AG20443 (cell line): ENCODE results near the gene SDS.

Experiments
- DNase-seq: peaks from one replicate; pipeline ENCODE4 v3.0.0; 2012; ENCODE audit warnings: low spot score, mixed read lengths

SDS gene

DNA sequence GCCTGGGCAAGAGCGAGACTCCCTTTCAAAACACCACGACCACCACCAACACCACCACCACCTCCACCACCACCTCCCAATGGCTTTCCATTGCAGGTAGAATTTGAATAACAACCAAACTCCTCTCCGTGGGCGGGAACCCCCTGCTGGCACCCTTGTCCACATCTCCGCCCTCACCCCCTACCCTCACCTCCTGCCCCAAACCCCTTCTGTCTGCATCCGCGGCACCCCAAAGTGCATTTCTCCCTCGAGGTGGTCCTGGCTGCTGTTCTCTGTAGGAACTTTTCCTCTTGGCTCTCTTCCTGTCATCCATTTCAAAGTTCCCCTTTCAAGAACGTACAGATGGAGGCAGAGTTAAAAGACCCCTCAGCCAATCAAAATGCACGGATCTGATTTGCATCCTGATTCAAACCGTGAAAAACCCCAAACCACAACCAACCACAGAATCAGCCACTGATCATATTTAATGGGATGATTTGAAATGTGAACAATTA is 22.3 kb upstream of the SDS start:
- DNase-seq: no peak

DNA sequence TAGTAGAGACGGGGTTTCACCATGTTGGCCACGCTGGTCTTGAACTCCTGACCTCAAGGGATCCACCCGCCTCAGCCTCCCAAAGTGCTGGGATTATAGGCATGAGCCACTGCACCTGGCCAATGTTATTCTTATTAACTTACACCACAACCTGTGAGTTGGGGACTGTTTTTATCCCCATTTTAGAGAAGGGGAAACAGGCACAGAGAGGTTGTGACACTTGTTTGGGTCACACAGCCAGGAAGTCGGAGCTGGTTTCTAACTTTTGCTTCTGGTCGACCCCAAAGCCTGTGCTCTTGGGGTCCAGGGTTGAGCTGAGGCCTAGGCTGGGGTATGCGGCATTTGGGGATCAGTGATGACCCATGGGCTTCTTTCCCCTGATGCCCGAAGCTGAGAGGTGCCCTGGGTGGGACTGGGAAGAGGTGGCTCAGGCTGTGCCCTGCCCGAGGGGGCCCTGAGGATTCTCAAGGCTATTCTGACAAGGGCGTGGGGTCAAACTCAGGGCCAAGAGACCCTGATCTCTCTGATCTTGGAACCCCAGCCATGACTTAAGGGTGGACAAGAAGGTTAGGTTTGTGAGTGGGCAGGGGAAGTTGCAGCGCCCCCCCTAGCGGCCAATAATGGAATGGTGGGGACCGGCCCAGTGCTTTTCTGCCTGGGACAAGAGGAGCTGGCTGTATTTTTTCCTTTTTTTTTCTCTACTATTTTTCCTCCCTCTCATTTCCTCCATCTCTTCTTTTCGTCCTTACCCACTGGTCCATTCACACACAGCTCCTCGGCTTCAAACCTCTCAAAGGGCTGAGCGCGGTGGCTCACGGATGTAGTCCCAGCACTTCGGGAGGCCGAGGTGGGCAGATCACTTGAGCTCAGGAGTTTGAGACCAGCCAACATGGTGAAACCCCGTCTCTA is 21.5 kb upstream of the SDS start:
- peak; percentile 83 for DNase-seq

DNA sequence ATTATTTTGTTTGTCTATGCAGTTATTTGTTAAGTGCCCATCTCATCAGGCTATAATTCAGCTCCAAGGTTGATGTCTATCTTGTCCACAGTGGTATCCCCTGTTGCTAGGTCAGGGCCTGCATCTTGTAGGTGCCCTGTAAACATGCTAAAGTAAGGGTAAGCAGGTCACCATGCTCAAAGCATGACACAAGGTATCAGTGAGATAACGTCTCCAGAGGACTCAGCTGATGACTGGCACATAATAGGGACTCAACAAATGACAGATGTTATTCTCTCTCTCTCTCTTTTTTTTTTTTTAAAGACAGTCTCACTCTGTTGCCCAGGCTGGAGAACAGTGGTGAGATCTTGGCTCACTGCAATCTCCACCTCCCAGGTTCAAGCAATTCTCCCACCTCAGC is 20.8 kb upstream of the SDS start:
- no peak for DNase-seq

DNA sequence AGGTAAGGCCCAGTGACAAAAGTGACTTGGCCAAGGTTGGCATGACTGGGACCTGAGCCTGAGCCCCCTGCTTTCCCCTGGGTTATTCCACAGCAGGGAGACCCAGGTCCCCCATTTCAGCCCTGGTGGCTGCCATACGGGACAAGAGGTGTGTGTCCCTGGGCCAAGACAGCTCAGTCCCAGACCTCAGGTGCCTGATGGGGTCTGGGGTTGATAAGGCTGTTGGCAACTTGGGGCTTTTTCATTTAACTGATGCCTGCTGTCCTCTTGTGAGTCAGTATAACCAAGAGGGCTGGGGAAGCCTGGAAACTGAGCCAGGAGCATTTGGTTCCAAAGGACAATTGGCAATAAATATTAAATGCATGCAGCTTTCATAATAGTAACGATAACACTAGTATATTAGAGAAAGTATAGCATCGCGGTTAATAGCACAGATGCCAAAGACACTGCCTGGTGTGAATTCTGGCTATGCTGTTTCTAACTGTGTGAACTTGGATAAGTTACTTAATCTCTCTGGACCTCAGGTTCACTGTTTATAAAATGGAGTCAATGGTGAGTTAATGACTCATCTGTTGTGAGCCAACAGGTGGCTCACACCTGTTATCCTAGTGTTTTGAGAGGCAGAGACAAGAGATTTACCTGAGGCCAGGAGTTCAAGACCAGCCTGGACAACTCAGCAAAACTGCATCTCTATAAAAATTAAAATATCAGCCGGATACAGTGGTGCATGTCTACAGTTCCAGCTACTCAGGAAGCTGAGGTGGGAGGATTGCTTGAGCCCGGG is 19.4 kb upstream of the SDS start:
- no peak for DNase-seq

DNA sequence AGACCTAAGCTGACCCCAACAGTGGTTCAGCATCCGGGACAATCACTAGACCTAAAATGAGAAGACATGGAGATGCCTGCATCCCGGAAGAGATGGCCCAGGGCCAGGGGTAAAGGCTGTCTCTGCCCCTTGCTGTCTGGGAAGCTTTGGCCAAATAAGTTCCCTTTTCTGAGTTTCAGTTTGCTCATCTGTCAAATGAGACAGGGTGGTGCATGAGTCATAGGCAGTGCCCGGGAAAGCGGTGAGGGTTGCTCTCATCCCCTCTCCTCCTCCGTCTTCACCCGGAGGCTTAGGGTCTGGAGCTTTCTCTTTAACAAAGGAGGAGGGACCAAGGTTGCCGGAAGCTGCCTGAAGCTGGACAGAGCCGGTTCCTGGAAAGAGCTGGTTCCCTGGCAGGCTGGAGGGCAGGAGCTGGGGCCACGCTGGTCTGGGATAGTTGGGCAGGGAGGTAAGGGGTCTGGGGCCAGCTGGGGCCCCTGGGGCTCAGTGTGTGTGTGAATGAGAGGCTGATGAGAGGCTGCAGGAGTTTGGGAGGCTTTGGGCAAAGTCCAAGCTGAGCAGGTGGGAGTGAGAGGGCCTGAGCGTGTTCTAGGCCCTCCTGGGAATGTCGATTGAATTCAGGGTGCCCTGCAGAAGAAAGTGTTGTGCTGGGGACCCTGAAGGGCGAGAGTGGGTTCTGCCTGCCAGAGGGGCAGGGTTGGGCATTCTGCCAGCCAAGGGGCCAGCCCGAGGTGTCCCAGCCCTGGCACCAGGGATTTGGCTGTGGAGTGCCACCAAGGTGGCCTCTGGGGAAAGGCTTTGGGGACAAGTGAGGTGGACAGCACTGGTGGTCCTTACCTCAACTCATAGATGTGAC is 18.6 kb upstream of the SDS start, which contains the start of gene SDSL:
SDSL (plus strand) TSS at position 351 of the 856 bp plus-strand sequence. CDS start 5,603 bp downstream, outside the sequence.
- DNase-seq: peak; percentile 90

DNA sequence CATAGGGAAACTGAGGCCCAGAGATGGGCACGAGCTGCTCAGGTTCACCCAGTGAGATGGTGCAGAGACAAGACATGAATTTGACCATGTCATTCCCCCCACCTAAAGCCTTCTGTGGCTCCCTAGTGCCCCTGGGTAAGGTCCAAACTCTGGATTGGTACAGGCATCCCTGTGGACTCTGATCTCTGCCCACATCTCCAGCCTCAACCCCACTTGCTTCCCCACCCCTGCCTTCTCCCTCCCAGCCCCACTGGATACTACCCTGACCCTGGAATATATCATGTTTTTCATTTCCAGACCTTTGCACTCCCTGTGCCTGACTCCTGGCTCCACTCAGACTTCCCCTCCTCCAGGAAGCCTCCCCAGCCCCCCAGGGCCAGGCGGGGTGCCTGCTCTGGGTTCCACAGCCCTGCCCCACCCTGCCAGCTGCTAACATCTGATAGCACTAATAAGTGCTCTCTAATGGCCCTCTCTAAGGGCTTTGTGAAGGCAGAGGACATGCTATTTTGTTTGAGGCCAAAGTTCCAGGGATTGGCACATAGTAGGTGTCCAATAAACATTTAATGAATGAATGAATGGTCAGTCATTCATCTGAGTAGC is 17.4 kb upstream of the SDS start:
- DNase-seq: no peak

DNA sequence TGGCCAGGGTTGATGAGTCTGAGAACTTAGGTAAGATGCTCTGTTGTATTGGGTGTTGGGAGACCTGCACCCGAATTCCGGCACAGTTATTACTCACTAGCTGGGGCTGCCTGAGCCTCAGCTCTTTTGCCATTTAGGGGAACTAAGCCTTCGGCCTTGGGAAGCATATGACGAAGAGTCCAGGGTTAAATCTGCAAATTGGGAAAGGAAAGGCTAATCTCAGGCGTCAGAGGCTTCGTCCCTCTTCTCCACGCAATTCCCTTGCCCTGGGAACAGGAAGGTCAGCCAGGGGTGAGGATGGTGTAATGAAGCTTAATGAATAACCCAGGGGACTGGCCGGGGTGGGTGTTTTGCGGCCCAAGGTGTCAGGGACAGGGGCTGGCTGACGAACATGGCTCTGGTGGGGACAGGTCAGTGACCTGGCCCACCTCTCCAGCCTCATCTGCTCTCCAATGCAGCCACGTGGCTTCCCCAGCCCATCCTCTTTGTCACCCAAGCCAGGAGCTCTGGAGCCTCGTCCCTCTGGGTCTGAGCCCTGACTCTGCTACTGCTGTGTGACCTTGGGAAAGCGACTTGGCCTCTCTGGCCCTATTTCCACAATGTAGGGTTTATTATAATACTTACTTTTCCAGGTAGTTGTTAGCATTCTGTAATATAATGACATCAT is 14.7 kb upstream of the SDS start:
- no peak for DNase-seq

DNA sequence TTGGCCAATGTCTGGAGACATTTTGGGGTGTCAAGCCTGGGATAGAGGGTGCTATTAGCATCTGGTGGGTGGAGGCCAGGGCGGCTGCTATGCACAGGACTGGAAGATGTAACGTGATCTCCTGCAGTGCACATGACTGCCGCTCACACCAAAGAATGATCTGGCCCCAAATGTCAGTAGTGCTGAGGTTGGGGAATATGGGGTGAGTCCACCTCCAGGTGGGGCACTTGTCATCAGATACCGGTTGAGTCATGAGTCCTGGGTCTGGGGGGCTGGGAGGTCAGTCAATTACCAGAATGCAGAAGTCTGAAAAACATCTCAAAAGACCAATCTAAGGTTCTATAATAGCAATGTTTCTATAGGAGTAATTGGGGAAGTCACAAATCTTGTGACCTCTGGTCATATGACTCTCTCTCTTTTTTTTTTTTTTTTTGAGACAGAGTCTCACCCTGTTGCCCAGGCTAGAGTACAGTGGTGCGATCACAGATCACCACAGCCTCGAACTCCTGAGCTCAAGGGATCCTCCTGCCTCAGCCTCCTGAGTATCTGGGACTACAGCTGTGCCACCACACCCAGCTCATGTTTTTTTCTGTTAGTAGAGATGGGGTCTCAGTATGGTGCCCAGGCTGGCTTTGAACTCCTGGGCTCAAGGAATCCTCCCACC is 12.5 kb upstream of the SDS start:
- no peak for DNase-seq

DNA sequence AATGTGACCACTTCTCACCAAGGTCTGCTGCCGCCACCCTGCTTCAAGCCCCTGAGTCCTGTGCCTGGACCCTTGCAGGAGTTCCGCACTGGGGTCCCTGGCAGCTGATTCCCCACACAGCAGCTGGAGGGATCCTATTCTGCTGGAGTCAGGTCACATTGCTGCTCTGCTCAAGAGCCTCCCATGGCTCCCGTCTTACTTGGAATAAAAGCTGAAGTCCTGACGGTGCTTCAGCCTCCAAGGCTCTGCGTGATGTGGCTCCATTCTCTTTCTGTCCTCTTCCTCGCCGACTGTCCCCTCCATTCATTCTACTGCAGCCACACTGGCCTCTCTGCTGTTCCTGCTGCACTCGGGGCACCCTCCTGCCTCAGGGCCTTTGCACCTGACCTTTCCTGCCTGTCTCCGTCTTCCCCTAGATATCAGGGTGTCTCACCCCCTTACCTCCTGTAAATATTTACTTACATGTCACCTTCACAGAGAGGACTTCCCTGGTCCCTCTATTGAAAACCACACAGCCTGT is 10.9 kb upstream of the SDS start:
- DNase-seq: no peak

DNA sequence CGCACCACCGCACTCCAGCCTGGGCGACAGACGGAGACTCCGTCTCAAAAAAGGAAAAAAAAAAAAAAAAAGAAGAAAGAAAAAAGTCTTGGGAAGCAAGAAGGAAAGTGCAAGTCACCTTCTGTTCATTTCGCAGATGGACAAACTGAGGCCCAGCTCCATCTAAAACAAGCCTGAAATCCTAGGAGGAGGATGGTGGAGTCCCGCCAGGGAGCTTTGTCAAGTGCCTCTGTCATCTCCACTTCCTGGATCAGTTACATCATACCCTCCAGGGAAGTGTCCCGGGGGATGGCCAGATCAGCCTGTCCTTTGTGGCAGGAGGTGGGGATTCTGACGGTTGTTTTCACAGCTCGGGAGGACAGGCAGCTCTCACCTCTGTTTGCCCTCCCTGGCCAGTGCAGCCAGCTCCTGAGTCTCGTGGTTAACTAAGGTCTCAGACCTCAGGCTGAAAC is 9.8 kb upstream of the SDS start:
- peak; percentile 62 for DNase-seq

DNA sequence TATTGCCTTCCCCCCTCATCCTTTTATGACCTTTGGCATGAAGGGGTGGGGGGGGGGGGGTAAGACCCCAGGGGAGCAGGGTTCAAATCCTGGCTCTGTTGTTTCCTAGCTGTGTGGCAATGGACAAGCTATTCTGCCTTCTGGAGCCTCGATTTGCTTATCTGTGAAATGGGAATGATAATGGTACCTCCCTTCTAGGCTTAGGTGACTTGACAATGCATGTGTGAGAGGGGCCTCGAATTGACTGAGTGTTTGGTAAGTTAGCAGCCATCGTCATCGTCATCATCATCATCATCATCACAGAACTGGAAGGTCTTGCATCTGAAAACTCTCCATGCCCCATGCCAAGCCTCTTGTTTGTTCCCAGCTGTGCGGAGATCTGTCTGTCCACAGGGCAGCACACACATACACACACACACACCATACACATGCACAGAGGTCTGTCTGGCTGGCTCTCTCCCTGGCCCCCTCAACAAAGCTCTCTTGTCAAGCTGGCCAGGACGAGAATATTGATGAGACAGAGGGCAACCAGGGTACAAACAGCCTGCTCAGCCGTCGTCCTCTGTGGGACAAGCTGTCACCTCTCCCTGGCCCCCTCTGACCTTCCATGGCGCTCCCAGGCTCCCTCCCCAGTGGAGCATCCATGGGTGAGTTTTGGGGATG is 5.9 kb upstream of the SDS start:
- no peak for DNase-seq

DNA sequence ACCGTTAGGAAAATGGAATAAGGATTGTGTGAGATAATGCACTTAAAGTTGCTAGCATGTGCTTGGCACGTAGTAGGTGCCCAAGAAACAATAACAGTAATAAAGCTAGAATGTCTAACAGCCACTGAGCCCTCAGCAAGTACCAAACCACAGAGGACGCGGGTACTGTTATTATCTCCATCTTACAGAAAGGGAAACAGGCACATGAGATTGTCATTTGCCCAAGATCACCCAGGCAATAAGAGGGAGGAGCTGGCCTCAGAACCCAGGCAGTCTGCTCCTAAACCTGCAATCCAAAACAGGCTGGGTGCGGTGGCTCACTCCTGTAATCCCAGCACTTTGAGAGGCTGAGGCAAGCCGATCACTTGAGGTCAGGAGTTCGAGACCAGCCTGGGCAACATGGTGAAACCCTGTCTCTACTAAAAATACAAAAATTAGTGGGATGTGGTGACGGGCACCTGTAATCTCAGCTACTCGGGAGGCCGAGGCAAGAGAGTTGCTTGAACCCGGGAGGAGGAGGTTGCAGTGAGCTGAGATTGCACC is 5.1 kb upstream of the SDS start:
- no peak for DNase-seq

DNA sequence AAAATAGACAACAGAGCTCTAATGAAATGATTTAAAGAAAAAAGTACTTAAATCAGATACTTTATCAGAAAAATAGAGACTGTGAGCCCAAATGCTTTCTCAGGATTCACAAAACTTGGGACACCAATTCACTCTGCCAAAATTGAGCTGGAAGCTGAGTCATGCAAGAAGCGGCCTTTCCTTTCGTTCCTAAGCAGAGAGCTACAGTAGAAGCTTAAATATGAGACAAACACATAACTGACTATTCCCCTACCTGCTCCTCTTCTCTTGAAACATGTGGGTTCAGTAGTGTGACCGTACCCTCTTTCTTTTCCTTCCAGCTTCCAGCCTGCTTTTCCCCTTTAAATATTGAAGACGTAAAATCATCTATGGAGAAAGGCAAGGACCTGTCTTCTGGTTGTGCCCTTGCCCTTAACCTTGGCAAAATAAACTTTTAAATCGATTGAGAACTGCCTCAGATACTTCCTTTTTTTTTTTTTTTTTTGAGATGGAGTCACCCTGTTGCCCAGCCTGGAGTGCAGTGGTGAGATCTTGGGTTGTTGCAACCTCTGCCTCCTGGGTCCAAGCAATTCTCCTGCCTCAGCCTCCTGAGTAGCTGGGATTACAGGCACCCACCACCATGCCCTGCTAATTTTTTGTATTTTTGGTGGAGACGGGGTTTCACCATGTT is 4.4 kb upstream of the SDS start:
- DNase-seq: peak; percentile 59

DNA sequence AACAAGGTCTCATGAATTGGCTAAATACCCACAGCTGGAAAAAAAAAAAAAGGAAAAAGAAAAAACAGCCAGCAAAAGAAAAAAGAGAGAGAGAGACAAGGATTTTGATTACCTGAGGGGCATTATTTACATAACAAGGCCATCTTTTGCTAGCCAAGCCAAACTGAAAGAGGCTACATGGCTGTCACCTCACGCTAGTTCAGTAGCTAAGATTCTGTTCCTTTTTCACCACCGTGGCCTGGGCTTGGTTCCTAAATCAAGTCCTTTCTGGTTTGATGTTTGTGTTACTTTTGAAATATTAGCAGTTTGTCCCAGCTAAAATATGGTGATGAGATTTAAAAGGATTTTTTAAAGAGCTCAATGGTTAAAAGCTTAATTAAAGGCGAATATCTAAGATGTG is 2.0 kb upstream of the SDS start:
- no peak for DNase-seq

DNA sequence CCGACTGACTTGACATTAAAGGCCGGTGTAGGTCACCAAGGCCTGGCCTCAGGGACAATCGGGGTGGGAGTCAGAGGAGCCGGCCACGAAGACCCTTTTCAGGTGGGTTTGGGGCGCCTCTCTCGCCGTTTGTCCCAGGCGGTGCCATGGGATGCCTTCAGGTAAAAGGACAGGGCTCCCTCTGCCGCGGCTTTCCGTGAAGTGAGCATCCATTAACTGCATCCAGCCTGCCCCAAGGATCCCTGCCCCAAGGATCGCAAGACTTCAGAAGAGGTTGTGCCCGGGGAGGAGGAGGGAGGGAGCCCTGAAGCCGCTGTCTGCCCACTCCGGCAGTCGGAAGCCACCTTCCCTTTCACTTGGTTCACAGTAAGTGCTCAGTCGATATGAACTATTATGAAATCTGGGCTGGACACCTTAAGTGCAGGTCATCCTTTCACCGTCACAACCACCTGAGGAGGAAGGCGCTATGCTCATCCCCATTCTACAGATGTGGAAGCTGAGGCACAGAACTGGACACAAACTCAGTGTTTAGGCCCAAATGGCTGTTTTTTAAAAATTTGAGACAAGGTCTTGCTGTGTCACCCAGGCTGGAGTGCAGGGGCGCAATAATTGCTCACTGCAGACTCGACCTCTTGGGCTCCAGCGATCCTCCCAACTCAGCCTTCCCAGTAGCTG is 964 bp downstream of the SDS start:
- DNase-seq: no peak

DNA sequence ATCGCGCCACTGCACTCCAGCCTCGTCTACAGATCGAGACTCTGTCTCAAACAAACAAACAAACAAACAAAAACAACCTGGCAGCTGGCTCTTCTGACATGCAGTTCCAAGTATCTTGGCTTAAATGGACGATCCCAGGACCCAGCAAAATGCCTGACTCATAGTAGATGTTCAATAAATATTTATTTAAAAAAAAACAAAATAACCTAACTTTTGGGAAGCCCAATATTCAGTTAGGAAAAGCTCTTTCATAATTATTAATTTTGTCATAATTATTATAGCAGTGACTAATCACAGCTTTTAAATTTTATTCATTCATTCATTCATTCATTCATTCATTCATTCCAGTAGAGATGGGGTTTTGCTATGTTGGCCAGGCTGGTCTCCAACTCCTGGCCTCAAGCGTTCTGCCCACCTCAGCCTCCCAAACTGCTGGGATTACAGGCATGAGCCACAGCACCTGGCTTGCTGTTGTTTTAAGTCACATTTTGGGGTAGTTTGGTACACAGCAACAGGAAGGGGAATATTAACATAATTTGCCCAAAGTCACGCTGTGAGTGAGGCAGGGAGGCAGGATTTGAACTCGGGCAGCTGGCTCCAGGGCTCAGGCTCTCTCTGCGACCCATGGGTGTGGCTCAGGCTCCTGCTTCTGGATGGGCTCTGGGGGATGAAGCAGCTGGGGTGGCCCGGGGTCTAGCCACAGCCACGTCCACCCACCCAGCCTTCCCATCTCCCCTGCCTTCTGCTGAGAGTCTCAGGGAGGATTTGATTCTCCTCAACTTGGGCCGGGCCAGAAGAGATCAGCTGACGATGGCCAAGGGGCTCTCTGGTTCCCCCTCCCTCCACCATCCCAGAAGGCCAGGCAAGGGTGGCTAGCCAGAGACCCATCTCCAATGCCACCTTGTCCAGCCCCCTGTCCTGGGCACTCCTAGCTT is 2.4 kb downstream of the SDS start:
- DNase-seq: no peak

DNA sequence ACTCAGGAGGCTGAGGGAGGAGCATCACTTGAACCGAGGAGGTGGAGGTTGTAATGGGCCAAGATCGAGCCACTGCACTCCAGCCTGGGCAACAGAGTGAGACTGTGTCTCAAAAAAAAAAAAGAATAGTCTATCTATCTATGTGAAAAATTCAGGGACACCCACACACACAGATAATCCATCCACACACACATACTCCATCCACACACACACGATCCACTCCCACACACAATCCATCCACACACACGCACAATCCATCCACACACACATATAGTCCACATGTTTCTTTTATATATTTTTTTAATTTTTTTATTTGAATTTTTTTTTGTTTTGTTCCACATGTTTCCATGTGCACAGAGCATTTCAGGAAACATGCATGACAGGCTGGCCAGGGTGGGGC is 3.3 kb downstream of the SDS start:
- no peak for DNase-seq
